Head of caudate nucleus (tissue), 42 donors: ENCODE results near the gene RHO.
"Not testable (repeated sequence)": the region's sequence is repeated elsewhere in the genome, so short reads cannot be mapped to it uniquely, and the experiment has no call there.

Source experiments
- DNase-seq, 42 donors: peaks; one replicate each; pipeline versions ENCODE4 v3.0.0 to v3.0.0-alpha.2; 2020 to 2021; ENCODE audit warnings: mixed read lengths in 7 of 42
- intact Hi-C: fragments of 100-400 bp; cut with DNase I; formaldehyde crosslinking; loops from one replicate; pipeline ENCODE4 v1.15.0; 2022

RHO gene

GRCh38 chr3:129532261-129532660 lies 3.8 kb downstream of the RHO start:
- DNase-seq: no peak
- intact Hi-C loops: no loop called here

GRCh38 chr3:129533406-129533805 lies 5.0 kb downstream of the RHO start:
- intact Hi-C loops: no loop called here
- no peak for DNase-seq

GRCh38 chr3:129534428-129535027 lies 6.1 kb downstream of the RHO start:
- intact Hi-C loops: no loop called here
- DNase-seq: no peak

GRCh38 chr3:129535075-129535474 lies 6.6 kb downstream of the RHO start:
- intact Hi-C loops: no loop called here
- no peak for DNase-seq

GRCh38 chr3:129536374-129536667 lies 7.9 kb downstream of the RHO start:
- intact Hi-C loops: no loop called here
- no peak for DNase-seq

GRCh38 chr3:129536804-129537203 lies 8.4 kb downstream of the RHO start:
- no peak for DNase-seq
- intact Hi-C loops: no loop called here

- intact Hi-C loops: no loop called here
- DNase-seq: no peak
These were observed 10.8 kb downstream of the RHO start for GRCh38 chr3:129539206-129539605.

GRCh38 chr3:129540776-129541516 lies 12.5 kb downstream of the RHO start:
- DNase-seq: no peak
- intact Hi-C loops: no loop called here

- intact Hi-C loops: no loop called here
- no peak for DNase-seq
These were observed 14.3 kb downstream of the RHO start for GRCh38 chr3:129542747-129543146.

GRCh38 chr3:129543156-129543790 lies 14.8 kb downstream of the RHO start, which contains the start of gene H1-8:
Gene H1-8 (plus strand): TSS chr3:129543175. CDS start chr3:129543219, 44 bp downstream.
- intact Hi-C loops: no loop called here

GRCh38 chr3:129543999-129544398 lies 15.6 kb downstream of the RHO start:
- intact Hi-C loops: no loop called here
- DNase-seq: no peak

More at GRCh38 chr3:129543156-129543790, 14.8 kb downstream of the RHO start, which contains the start of gene H1-8:
- DNase-seq: no peak

- DNase-seq, intact Hi-C loops: not testable (repeated sequence)
These were observed 17.5 kb downstream of the RHO start for GRCh38 chr3:129545951-129546350.

- intact Hi-C loops: no loop called here
- no peak for DNase-seq
These were observed 18.8 kb downstream of the RHO start for GRCh38 chr3:129547241-129547640.

GRCh38 chr3:129548104-129548965 lies 19.9 kb downstream of the RHO start:
- DNase-seq: no peak
- intact Hi-C loops: no loop called here

- intact Hi-C loops: no loop called here
- no peak for DNase-seq
These were observed 20.8 kb downstream of the RHO start for GRCh38 chr3:129549006-129549800.

GRCh38 chr3:129549805-129550204 lies 21.4 kb downstream of the RHO start:
- no peak for DNase-seq
- intact Hi-C loops: no loop called here

GRCh38 chr3:129552287-129553050 lies 24.0 kb downstream of the RHO start:
- intact Hi-C loops: no loop called here
- peak in 32 of 42 donors; percentile 17 to 60 (median 38) for DNase-seq

GRCh38 chr3:129553171-129553570 lies 24.7 kb downstream of the RHO start:
- intact Hi-C loops: no loop called here
- DNase-seq: no peak
